NCI-H446 (cell line): ENCODE data around the gene C10orf90.

Experiments used
- DNase-seq, 2 experiments: peaks; one replicate each; lab custom pipeline; 2025; lab: John Stamatoyannopoulos, UW

C10orf90 gene

DNA sequence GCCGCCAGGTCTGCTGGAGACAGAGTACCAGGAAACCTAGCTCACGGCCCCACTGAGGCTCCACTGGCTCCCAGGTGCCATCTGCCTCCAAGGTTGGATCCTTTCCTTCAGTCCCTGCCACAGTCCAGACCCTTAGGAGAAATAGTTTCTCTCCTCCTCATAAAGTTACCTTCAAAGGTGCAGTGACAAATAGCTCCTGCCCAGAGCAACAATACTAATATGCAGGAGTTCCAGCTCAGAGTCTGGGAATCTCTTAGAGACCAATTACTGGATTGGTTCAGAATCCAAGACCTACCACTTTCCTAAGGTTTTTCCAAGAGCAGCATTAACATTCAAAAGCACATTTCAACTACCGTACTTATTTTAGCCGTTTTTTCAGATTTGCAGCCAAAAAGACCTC, 241.2 kb downstream of the C10orf90 start:
- DNase-seq, result no peak

DNA sequence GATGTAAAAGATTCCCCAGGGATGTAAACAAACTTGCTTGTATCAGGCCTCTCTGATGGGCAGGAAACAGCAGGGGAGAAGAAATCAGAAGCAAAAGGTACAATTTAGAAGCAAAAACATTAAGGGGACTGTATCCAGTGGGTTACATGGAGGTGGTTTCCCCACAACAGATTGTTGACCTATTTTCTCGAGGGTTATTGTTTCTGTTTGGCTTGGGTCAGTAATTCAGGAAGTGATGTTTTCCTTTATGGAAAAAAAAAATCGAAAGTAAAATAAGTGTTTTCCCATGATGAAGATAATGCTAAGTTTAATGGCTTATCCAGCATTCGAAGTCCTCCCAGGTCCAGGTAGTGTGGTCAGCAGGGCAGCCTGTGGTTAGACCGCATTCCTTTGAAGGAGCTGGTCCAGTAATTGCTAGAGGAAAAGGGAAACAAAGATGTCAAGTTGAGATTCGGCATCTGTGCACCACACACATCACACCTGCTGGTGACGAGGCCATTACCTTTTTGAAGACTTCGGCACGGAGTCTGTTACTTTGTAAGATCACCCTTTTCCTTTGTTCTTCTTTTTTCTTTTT, 244.9 kb downstream of the C10orf90 start:
- no peak for DNase-seq

DNA sequence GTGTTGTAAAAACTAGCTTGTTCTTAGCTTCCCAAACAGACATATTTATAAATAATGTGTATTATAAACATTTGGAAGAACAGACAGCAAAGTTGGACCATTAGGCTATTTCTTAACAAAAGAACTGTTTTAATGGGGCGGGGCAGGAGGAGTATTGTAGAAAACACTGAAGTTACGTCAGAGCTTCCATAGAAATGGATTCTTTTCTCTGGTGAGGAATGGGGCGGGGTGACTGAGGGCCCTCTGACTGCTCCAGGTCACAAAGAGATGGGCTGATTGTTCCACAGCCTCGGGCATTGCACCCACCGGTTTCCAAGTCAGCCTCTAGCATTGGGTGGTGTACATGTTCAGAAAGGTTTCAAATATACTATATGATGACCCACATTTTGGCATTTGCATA, 245.5 kb downstream of the C10orf90 start:
- DNase-seq, result no peak

DNA sequence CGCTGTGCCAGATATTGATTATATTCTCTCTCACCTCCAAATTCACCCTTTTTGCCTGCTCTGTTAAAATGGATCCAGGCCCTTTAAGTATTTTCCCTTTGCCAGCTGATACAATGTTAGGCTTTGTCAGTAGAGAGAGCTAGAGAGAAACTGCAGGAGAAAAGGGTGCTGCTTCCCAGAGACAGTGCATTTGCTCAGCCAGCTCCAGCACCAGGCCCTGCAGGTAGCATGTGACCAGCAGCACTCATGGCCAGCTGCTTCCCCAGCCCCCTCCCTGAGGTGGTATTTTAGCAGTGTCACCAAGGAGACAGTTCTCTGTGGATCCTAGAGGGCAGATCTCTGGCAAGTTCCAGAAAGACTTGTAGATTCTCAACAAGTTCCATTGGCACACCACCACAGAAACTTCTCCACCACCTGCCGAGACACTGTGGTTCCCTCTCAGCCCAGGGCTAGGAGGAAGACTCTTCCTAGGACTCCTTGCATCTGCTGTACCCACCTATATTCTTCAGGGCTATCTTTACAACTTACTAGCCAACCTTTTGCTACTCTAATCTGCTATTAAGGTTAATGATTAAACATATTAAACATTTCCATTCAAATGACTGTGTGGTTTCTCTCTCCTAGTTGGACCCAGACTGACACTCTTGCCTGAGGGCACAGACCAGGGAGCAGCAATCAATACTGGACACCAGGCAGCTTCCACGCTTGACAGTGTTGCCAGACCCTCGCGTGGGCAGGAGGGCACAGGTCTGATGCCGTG, 246.6 kb downstream of the C10orf90 start:
- no peak for DNase-seq

DNA sequence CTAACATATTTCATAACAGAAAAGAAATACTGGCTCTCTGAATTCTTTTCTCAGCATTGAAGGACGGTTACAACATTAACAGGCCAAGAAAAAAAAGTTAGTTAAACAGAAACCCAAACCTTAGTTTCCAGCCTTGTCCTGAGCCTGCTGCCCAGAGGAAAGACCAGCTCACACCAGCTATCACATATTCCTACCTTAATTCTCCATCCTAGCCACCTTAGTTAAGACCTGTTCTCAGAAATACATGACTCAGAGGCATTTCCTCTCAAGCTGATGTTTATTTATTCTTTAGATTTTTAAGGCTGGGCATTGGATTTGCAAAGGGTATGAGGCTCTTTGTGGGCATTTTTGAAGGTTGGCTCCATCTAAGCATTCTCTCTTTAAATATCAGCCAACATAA, 247.9 kb downstream of the C10orf90 start:
- DNase-seq, result no peak

DNA sequence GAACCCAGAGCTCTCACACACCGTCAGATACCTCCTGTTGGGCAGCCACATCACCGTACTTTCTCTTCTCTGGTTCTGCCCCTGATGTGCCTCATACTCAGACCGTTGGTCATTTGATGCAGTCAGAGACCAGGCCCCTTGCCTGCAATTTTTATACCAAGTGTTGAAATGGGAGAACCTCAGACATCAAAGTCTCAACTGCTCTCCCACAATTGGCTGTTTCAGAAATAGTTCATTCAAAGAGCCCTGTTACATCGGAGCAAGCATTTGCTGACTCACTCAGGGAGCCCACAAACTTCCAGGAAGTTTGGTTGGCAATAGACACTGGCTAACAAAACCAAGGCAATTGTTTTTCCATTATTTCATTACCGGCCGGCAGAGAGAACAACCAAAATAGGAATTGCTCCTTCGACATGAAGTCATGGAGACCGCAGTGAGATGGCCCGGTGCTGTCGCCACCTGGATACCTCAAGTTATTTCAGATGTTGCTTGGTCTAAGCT, 248.7 kb downstream of the C10orf90 start:
- DNase-seq, result no peak

DNA sequence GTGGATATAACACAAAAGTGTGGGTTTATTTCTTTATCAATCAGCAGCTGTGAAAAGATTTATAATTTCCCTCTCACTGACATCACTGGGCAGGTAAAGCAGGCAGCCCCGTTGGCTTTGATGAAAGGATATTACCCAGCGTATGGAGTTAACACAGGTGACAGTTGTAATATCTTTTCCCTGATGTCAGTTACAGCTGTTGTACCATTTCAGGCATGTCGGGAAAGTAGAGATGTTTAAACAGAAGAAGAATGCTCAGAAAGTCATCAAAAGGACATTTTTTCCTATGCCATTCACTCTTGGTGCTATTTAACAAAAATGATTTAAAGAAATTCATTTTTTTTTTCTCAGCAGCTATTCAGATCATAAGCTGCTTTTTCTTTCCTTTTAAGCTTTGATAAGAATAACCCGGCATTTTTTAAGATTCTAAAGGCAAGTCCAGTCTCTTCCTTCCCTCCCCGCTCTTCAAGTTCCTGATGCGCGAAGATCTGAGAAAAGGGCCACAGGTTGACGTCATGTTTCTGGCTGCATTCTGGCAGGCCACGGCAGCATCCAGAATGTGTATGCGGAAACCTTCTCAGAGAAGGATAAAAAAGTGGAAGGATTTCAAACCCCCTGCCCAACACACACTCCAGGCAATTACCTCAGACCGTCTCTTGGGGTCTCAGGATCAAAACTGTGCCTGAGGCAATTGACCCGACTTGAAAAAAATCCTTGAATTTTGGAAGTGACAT, 249.8 kb downstream of the C10orf90 start:
- no peak for DNase-seq

DNA sequence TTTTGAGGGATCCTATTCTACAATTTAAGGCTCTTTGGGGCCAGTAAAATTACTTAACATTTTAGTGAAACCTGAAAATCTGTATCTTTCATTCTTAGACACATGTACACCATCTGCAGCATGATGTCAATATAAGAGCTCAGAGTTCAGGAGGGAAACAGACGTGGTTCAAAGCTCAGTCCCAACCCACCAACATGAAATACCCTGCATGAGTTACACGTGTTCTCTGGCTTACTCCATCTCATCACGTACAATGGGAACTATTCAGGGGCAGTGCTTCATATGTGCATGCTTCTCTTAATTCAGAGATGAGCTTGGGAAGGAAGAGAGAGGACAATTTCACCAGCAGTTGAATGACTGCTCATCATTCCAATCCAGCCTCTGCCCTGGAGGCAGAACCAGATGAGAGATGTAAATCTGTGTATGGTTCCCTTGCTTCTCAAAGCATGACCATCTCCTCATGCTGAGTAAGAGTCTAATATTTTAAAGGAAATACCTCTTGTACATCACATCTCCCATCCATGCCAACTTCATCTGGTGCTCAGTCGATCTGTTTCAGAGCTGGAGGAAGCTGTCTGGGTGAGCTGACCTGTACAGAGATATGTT, 253.2 kb downstream of the C10orf90 start:
- DNase-seq, result no peak

DNA sequence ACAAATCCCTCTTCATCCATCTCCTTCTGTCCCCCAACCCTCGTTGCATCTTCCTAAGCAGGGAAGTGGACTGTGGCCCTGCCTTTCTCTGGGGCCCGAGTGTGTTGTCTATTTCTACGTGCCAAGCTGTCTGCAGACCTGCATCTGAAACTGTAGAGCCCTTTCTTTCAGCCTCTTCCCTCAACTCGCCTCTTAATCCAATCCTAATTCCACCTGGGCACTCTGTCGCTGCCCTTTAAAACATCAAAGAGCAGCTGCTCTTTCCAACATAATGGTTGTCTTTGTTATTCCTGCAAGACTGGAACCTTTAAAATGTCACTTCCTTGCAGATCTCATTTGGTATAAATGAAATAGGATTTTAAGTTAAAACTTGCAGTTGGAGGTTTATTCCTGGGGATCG, 260.7 kb downstream of the C10orf90 start:
- DNase-seq, result no peak

DNA sequence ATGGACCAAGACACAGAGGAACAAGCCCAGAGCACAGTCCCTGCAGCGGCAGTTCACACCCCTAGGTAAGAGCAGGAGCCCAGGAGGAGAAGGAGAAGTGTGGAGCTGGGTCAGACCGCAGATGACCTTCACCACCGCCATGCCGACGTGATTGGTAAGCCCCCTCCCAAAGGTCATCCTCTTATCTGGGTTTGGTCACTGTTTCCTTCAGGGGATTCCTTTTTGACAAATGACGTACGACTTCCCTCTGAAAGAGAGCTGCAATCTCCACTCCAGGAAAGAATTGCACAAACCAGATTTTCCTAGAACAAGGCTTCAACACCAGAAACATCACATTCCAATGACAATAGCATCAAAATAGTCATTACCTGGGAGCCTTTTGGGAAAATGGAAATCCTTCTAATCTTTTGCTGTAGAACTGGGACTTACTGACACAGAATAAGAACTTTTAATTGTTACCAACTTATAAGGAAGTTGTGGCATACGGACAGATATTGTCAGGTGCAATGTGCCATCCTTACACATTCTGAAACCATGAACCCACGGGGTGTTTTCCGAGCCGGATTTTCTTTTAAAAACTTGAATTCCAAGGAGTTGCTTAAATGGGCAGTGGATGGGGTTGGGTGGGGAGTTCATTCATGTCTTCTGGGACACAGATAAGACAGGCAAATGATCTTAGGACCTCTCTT, 261.4 kb downstream of the C10orf90 start:
- no peak for DNase-seq

DNA sequence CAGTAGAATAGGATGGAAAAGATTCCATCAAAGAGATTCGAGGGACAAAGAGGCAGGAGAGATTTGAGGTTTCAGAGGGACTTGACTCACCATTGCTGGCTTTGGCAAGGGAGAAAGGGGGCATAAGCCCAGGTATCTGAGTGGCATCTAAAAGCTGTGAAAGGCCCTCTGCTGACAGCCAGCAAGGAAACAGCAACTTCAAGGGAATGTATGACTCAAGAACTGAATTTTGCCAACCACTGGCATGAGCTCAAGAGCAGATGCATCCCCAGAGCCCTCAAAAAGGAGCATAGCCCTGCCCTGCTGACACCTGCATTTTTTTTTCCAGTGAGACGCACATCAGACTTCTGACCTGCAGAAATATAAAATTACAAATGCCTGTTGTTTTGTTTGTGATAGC, 262.7 kb downstream of the C10orf90 start:
- DNase-seq, result no peak

DNA sequence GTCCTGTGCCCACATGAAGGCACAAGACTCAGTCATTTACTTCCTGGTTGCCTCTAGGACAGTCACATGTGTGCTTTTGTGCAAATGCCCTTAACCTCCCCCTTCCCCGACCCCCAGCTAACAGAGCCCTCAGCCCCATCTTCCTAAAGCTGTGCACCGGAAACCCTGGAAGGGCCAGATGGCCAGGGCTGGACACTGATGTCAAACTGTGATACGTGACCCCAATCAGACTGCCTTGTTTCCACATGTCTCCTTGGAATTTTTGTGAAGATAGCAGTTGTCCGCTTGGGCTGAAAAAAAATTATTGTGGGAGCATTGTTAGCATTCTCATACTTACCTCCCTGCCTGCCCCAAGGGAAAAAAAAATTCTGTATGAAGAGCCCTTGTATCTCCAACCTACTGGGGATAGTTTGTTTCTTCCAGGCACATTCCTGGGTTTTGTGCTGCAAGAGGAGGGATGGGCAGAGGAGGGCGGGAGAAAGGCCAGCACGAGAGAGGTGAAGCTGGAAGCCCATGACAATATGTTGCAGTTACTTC, 265.2 kb downstream of the C10orf90 start:
- no peak for DNase-seq

DNA sequence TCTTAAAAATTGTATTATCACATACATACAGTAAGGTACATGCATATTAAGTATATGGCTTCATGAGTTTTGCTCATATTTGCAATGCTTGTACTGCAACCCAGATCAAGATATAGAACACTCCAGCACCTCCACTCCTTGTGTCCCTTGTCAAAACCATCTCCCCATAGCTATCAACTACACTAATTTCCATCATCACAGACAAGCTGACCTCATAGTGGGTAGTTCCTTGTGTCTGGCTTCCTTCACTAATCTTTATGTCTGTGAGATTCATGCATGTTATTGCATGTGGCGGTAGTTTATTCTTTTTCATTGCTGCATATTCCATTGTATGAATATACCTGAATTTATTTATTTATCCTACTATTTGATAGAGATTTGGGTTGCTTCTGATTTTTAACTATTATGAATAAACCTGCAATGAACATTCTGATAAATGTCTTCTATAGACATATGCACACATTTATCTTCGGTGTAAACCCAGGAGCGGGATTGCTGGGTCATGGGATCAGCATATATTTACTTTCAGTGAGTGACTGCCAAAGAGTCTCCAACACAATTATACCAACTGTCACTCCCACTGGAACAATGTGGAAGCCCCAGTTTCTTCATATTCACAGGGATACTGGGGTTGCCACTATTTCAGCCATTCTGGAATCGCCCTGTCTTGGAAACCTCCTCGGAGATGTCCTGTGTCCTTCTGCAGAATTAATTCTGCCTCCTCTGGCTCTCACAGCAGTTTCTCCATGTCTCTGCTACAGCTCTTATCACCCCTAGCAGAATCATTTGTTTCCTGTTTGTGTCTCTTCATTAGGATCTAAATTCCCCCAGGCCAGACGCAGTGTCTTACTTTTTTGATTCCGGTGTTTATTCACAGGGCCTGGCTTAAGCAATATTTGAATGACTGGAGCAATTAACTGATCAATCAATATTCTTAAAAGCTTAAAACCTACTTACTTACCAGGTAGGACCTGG, 267.5 kb downstream of the C10orf90 start:
- no peak for DNase-seq

DNA sequence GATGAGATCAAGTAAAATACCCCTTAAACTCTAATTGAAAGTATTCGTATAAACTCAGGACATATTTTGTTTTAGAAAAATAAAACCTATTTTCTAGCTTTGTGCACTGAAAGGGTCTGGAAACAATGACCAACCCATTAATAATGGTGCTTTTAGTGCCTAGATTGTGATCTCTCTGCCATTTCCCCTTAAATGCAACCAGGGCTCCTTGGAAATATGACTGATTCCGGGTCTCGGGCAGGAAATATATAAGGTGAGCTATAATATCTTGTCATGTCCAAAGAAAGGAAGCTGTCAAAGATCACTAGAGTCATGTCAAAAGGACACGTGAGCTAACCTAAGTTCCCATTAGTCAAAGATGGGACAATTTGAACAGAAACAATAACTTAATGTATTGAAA, 269.9 kb downstream of the C10orf90 start:
- DNase-seq, result no peak

DNA sequence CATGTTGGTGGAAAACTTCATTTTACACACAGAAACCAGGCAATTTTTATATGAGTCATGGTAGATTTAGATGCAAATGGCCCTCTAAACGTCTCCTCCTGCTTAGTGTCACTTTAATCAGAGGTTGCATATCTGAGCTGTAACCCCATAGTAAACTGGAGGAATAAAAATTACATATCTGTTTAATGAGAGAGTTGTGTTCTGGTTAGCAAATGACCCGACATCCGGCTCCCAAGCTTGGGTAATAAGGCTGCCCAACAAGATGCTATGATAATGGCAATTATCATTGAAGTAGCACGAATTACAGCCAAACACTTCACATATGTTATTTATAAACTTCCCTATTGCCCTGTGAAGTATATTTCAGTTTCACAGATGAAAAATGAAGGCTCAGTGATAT, 271.6 kb downstream of the C10orf90 start:
- DNase-seq, result no peak

DNA sequence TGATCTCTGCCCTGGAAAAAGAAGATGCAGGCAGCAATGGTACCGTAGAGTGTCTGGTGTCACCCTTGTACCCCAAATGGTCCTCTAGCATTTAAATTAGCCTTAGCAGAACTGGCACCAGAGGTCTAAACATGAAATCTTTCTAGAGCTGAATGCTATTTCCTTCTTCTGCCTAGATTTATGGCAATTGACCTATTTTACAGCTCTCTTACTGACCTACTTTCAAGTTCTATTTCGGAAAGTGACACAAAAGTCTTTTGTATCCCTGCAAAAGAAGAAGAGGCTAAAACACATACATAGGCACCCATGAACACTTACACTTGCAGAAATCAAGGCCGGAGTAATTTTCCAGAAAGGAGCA, 272.1 kb downstream of the C10orf90 start:
- DNase-seq, result no peak

DNA sequence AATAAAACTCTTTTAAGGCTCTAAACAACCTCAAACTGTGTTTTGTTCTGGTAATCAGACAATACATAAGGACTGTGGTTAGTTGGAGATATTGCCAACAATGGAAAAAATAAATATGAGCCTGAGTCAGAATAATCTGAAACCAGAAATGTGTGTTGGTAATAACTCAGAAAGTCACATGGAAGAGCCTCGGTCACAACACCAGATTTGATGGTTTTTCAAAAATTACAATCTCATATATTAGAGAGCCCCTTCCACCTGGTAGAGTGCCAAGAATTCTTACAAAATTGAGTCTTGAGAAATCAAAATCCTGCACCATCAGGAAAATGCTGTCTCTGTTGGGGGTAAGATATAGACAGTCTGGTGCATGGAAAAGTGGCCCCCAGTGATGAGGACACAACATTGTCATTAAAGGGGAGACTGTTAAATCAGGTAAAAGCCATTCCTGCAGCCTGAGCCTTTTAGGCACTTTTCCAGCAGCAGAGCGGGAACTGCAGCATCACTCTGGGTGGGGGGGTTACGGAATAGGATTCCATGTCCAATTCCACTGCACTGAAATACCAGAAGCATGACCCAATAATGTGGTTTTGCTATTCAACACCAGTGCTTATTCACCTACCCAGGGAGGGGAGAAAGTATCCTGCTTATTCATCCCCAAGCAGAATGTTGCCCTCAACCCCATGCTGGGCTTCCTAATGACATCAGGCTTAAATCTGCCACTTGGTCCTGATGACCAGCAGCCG, 272.7 kb downstream of the C10orf90 start:
- DNase-seq, result no peak

DNA sequence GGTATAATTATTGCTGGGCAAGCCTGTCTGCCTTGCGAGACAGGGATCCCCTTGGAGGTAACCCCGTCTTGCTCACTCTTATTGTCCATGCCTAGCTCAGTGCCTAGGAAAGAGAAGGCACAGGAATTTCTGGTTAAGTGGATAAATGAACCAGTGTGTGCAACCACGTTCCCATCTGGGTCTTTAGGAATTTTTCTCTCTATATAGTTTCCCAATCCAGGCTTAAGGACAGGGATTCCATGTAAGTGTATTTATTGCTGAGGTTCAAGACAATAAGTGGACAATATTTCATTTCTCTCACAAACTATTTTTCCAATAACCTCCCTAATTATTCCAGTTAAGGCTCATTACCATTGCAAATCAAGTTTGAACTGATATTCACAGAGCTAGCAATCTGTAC, 273.3 kb downstream of the C10orf90 start:
- no peak for DNase-seq

DNA sequence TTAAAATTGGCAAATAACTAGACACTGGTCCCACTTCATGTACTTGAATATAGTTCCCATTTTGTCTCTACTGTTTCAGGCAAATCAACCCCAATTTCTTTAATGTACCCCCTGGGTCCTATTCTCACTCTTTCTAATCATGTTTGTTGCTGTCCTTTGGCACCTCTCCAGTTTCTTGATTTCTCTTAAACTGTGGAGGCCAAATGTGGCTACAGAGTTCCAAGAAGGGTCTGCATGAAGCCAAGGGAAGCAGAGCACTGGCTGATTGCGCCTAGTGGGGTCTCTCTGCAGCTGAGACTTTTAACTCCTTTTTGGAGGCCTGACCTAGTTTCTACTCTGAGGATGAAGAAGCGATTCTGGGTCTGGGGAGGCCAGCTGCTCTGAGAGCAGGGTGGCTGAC, 275.5 kb downstream of the C10orf90 start:
- DNase-seq, result no peak

DNA sequence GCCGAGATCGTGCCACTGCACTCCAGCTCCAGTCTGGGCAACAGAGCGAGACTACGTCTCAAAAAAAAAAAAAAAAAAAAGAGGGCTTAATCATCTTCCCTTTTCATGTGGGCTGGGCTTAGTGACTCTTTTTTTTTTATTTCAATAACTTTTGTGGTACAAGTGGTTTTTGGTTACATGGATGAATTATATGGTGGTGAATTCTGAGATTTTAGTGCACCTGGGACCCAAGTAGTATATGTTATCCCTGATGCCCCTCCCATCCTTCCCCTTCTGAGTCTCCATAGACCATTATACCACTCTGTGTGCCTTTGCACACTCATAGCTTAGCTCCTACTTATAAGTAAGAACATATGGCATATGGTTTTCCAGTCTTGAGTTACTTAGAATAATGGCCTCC, 277.4 kb downstream of the C10orf90 start:
- no peak for DNase-seq
